ENCODE measurements around the gene VSIG8. TPM values are rescaled to one million over a fixed set of nuclear protein-coding genes. Genes with fewer than 3 reads are reported as not detected.
A peak's percentile ranks its signal among the peaks of the same experiment; 100 is the strongest.

VSIG8 gene
- total RNA-seq, 4 donors from 2014 or later = 14.6 to 54.5 (median 43.1) TPM

GRCh38 chr1:159827549-159827948 is 34.9 kb downstream of the VSIG8 start:
- no peak for DNase-seq (ENCODE audit: low spot score in 2 of 2)
- intact Hi-C loops (cut with DNase I; ENCODE audit: low total_unique reads) = no loop called here
- 87 to 92% methylated on average over 3 of the region's 3 CpGs for WGBS, 2 donors
- H3K4me3 ChIP-seq (ENCODE audit: low read depth, poor library complexity, severe bottlenecking) = no peak overlapping the region
- no peak for TF ChIP-seq CTCF (IDR thresholded peaks at IDR 0.05)
- no peak for TF ChIP-seq POLR2A (IDR thresholded peaks at IDR 0.05)

GRCh38 chr1:159827102-159827490 is 35.4 kb downstream of the VSIG8 start:
- WGBS, 2 donors = 86 to 87% methylated on average over 6 of the region's 6 CpGs
- intact Hi-C loops (cut with DNase I; ENCODE audit: low total_unique reads) = no loop called here
- no peak overlapping the region for H3K4me3 ChIP-seq (ENCODE audit: low read depth, poor library complexity, severe bottlenecking)
- no peak for DNase-seq (ENCODE audit: low spot score in 2 of 2)
- TF ChIP-seq POLR2A (IDR thresholded peaks at IDR 0.05) = no peak
- no peak for TF ChIP-seq CTCF (IDR thresholded peaks at IDR 0.05)

GRCh38 chr1:159826441-159827101 is 35.9 kb downstream of the VSIG8 start, which contains the start of gene SLAMF8:
TSS of gene SLAMF8 (plus strand) at chr1:159826873. CDS start at chr1:159826899, 26 bp downstream.
- intact Hi-C loops (cut with DNase I; ENCODE audit: low total_unique reads) = no loop called here
- WGBS, 2 donors = 57 to 61% methylated on average over 11 of the region's 11 CpGs
- no peak for TF ChIP-seq POLR2A (IDR thresholded peaks at IDR 0.05)
- no peak for TF ChIP-seq CTCF (IDR thresholded peaks at IDR 0.05)
- H3K4me3 ChIP-seq (ENCODE audit: low read depth, poor library complexity, severe bottlenecking) = no peak within 1 kb of the TSS
- peak in 1 of 2 donors; percentile 50 for DNase-seq (ENCODE audit: low spot score in 2 of 2)

- no peak for DNase-seq (ENCODE audit: low spot score in 2 of 2)
- no peak overlapping the region for H3K4me3 ChIP-seq (ENCODE audit: low read depth, poor library complexity, severe bottlenecking)
- intact Hi-C loops (cut with DNase I; ENCODE audit: low total_unique reads) = no loop called here
- 47 to 65% methylated on average over 3 of the region's 3 CpGs for WGBS, 2 donors
- TF ChIP-seq CTCF (IDR thresholded peaks at IDR 0.05) = no peak
- TF ChIP-seq POLR2A (IDR thresholded peaks at IDR 0.05) = no peak
Observed at GRCh38 chr1:159825564-159825963, 36.9 kb downstream of the VSIG8 start.

GRCh38 chr1:159823406-159823805 is 39.1 kb downstream of the VSIG8 start:
- DNase-seq (ENCODE audit: low spot score in 2 of 2) = no peak
- WGBS, 2 donors = 14 to 40% methylated on average over 7 of the region's 7 CpGs
- intact Hi-C loops (cut with DNase I; ENCODE audit: low total_unique reads) = no loop called here
- no peak overlapping the region for H3K4me3 ChIP-seq (ENCODE audit: low read depth, poor library complexity, severe bottlenecking)
- TF ChIP-seq CTCF (IDR thresholded peaks at IDR 0.05) = no peak
- TF ChIP-seq POLR2A (IDR thresholded peaks at IDR 0.05) = no peak
